Activated T-helper 9 cell treated with anti-CD3 and anti-CD28 coated beads, Interleukin-2, amount 50 U/mL, for 16 hours (primary cell): Measurements from ENCODE around the gene CEP85.

Experiments
- DNase-seq: peaks from one replicate; pipeline ENCODE4 v3.0.0-alpha.2; 2020; ENCODE audit warnings: low read depth

Gene CEP85

GRCh38 chr1:26233903-26234643 lies at the start of gene CEP85:
TSS of gene CEP85 (plus strand) at chr1:26234200. CDS start at chr1:26239784, 5,584 bp downstream.
- peak; percentile 98 for DNase-seq

DNA sequence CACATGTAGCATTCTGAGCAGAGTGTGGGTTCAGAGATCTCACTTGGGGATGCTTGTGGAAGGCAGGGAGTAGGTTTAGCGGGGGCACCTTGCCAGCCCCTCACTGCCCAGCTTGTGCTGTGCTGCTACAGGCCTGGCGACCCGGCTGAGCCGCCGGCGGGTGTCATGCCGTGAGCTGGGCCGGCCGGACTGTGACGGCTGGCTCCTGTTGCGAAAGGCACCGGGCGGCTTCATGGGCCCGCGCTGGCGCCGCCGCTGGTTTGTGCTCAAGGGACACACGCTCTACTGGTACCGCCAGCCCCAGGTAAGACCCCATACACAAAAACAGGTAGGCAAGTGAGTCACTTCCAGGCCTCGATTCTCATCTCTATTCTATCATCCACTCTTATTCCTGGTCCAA lies 49.1 kb upstream of the CEP85 start:
- no peak for DNase-seq

GRCh38 chr1:26187882-26188281 lies 46.1 kb upstream of the CEP85 start:
- no peak for DNase-seq

DNA sequence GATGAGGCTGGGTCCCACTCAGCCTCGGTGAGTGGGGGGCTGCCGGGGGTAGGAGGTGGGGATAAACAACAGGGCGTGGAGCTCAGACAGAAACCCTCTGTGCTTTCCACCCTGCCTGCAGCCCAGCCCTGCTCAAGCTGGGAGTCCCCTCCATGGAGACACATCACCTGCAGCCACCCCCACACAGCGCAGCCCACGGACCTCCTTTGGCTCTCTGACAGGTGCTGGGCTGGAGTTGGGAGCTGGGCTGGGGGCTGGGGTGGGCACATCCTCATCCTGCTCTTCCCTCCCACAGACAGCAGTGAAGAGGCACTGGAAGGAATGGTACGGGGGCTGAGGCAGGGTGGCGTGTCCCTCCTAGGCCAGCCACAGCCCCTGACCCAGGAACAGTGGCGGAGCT lies 45.5 kb upstream of the CEP85 start:
- no peak for DNase-seq

GRCh38 chr1:26189331-26189730 lies 44.7 kb upstream of the CEP85 start:
- DNase-seq = no peak

- DNase-seq = no peak
Observed at GRCh38 chr1:26189751-26190275, 44.2 kb upstream of the CEP85 start.

- DNase-seq = no peak
Observed at GRCh38 chr1:26190373-26190987, 43.5 kb upstream of the CEP85 start, which contains the start of gene CATSPER4. TSS of gene CATSPER4 (plus strand) at chr1:26190602. CDS start at chr1:26190628, 26 bp downstream.

GRCh38 chr1:26191739-26192138 lies 42.3 kb upstream of the CEP85 start:
- no peak for DNase-seq

- DNase-seq = no peak
Observed at GRCh38 chr1:26195805-26196204, 38.2 kb upstream of the CEP85 start.

DNA sequence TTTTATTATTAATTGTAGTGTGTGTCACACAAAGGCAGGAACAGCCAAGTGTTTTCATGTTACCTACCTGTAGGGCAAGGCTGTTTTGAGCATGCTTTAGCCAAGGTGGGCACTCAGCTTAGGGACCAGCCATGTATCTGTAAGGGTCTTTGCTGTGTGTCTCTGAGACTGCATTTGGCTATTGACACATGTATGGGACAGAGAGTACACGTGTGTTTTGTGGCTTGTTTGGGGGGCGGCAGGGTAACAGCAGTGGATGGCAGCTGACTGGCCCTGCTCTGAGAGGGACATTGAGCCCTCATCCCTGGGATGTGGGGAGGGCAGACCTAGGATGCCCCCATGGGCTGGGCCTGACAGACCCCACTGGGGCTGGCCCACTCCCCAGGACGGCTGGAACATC lies 36.7 kb upstream of the CEP85 start:
- no peak for DNase-seq

DNA sequence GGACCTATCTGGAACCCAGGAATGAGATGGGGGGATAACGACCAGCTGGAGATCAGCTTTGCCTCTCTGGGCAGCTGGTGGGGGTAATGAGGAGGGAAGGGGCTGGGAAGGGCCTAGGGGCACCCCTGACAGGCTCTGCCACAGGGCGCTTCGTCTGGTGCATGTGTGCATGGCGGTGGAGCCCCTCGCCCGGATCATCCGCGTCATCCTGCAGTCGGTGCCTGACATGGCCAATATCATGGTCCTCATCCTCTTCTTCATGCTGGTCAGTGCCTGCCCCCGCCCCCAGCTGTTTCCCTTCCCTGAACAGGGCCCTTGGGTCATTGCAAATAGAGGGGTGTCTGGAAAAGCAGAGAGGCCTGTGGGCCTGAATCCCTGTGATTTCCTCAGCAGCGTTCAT lies 36.2 kb upstream of the CEP85 start:
- DNase-seq = no peak

DNA sequence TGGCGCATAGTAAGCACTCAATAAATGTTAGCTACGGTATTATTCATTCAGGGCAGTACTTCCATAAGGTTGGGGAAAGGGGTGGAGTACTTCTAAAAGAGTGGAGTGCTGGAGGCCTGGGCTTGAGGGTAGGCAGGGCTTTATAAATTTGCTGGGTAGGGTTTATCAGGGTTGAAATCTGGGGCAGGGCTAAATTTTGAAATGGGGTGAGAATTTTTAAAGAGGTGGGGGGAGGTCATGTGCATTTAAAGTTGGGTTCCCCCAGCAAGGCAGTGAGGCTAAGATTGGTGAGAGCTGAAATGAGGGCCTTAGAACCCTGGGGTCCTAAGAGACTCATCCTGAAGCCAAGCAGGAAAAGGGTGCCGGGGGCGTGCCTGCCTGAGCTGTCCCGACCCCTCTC lies 33.6 kb upstream of the CEP85 start:
- DNase-seq = no peak

GRCh38 chr1:26203642-26204318 lies 30.2 kb upstream of the CEP85 start:
- no peak for DNase-seq

DNA sequence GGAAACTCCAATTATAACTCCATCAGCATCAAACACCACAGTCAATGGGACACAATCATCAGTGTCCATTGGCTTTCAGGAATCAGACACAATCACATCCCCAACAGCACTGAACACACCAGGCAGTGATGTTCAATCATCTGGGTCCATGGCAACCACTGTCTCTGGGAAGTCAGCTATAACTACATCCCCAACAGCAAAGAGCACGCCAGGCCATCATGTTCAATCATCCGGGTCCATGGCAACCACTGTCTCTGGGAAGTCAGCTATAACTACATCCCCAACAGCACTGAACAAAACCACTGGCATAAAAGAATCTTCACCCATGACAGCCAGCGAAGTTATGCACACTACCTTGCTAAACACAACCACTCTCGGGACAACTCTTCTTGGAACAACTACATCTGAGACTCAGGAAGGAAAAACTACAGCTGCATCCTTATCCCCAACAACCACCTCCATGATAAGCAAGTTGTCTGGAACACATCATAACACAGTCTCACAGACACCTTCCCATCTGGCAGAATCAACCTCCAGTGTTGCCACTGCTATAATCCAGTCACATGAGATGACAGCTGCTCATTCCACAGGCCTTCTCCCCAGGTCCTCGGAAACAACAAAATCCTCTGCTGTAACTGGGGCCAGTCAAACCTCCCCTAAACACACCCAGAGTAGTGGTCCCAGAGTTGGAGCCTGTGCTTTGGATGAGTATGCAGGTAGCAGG lies 23.7 kb upstream of the CEP85 start:
- no peak for DNase-seq

DNA sequence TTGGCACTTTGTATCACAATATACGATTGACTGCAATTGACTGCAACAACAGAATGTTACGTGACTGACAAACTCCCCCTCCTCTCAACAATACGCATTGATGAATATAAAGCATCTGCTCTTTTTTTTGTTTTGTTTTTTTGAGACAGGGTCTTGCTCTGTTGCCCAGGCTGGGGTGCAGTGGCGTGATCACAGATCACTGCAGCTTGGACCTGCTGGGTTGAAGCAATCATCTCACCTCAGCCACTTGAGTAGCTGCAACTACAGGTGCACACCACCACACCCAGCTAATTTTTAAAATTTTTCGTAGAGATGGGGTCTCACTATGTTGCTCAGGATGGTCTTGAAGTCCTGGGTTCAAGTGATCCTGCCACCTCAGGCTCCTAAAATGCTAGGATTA lies 21.3 kb upstream of the CEP85 start:
- no peak for DNase-seq

- DNase-seq = no peak
Observed at GRCh38 chr1:26213335-26213905, 20.6 kb upstream of the CEP85 start.

DNA sequence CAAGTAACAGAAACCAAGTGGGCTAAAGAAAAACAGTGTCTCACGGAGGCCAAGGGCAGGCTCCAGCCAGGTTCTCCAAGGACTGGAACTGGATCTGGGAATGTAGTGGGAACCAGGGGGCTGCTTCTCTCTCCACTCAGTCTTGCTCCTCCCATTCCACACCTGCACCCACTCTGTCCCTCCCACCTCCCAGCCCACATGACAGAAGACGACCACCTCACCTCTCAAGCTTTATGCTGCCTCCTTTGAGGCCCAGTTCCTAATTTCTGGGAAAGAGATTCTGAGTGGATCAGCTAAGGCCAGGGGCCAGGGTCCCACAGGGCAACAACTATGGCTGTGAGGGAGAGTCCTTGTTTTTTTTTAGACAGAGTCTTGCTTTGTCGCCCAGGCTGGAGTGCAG lies 18.8 kb upstream of the CEP85 start:
- DNase-seq = no peak

DNA sequence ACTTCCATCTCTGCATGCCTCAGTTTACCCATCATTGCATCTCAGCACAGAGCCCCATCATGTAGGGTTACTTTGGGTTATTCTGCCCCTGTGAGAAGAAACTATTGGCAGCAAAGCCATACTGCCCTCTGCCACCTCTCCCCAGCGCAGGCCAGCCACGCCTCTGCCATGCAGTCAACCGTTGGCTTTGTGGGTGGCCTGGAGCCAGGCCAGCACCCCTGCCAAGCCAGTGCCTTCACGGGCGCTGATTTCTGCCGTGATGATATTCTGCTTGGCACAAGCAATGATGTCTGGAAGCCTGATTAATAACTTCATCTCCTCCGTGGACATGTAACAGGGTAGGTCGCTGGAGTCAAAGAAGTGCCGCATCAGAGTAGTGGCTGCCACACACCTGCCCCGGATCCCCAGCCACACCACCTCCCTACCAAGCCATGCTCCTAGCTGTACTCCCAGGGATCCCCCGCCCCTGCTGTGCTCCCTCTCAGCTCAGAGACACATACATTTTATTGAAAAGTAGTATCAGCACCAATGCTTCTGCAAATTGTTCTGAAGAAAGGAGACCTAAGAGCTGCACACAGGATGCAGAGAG lies 15.0 kb upstream of the CEP85 start:
- no peak for DNase-seq

DNA sequence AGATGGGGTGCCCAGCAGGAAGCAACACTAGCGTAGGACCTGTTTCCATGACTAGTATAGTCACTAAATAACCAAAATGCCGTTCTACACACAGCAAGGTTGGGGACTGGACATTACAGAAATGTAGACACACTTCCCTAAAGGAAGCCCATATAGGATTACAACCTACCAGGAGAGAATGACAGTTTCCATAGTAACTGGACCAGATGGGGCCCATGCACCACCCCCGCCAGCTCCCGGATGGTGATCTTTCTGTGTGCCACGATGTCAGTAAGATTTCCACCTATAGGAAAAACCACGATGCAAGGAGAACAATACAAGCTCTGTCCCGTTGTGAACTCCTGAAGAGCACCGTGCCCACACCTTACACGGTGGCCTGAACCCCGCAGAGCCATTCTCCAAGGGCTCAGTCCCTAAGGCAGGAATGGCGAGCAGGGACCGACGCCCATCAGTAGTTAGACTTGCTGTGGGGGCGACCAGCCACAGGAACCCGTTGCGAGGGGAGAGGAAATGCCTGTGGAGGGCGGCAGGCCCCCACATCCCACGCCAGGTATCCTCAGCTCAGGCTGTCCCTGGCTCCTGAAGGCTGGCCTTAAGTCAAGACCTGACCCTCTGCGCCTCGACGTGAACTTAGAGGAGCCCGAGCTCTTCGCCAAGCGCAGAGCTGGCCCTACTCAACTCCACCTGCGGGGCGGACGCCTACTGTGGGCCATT lies 13.6 kb upstream of the CEP85 start:
- DNase-seq = no peak

- no peak for DNase-seq
Observed at GRCh38 chr1:26221094-26221493, 12.9 kb upstream of the CEP85 start.

- DNase-seq = no peak
Observed at GRCh38 chr1:26224606-26225005, 9.4 kb upstream of the CEP85 start.
